ENCODE measurements around the gene PPM1E. TPM values are rescaled to one million over a fixed set of nuclear protein-coding genes. Genes with fewer than 3 reads are reported as not detected.

The PPM1E gene
- total RNA-seq, 1 donor from 2014 or later, result 1.7 TPM

DNA sequence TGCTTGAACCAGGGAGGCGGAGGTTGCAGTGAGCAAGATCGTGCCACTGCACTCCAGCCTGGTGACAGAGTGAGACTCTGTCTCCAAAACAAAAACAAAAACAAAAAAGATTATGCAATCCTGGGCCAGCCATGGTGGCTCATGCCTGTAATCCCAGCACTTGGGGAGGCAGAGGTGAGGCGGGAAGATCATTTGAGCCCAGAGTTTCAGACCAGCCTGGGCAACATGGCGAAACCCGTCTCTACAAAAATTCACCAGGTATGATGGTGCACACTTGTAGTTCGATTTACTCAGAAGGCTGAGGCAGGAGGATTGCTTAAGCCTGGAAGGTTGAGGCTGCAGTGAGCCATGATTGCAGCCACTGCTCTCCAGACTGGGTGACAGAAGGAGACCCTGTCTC lies 109.6 kb downstream of the PPM1E start:
- H3K27me3 Mint-ChIP-seq (ENCODE audit: unreplicated experiment), result peaks cover 4% of the 10 kb centered on the region
- no peaks in the 10 kb centered on the region for H3K9me3 Mint-ChIP-seq (ENCODE audit: unreplicated experiment)
- H3K27ac Mint-ChIP-seq (ENCODE audit: unreplicated experiment), result no peak overlapping the region
- no peaks in the 10 kb centered on the region for H3K4me1 Mint-ChIP-seq (ENCODE audit: unreplicated experiment)
- TF ChIP-seq, protein P1, sequence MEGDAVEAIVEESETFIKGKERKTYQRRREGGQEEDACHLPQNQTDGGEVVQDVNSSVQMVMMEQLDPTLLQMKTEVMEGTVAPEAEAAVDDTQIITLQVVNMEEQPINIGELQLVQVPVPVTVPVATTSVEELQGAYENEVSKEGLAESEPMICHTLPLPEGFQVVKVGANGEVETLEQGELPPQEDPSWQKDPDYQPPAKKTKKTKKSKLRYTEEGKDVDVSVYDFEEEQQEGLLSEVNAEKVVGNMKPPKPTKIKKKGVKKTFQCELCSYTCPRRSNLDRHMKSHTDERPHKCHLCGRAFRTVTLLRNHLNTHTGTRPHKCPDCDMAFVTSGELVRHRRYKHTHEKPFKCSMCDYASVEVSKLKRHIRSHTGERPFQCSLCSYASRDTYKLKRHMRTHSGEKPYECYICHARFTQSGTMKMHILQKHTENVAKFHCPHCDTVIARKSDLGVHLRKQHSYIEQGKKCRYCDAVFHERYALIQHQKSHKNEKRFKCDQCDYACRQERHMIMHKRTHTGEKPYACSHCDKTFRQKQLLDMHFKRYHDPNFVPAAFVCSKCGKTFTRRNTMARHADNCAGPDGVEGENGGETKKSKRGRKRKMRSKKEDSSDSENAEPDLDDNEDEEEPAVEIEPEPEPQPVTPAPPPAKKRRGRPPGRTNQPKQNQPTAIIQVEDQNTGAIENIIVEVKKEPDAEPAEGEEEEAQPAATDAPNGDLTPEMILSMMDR (IDR thresholded peaks at IDR 0.05), result no peak
- H3K4me3 Mint-ChIP-seq (ENCODE audit: unreplicated experiment), result no peak overlapping the region
- no peak for DNase-seq (ENCODE audit: extremely low spot score, unreplicated experiment)
- no peaks in the 10 kb centered on the region for H3K36me3 Mint-ChIP-seq (ENCODE audit: unreplicated experiment)

DNA sequence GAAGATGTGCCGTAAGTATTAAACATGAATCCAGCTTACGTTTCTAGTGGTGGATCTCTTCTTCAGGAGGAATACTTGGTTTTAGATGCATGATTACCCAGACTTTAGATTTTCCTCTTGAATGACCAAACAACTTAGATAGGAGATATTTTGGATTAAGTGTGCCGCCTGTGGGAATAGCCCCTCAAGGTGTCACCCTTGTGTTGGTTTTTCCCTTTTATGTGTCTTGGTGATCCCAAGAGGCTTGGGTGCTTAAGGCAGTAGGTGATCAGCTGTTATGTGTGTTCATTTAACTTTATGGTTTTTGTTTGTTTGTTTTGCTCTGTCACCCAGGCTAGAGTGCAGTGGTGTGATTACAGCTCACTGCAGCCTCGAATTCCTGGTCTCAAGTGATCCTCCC lies 115.1 kb downstream of the PPM1E start:
- no peak overlapping the region for H3K4me3 Mint-ChIP-seq (ENCODE audit: unreplicated experiment)
- no peaks in the 10 kb centered on the region for H3K4me1 Mint-ChIP-seq (ENCODE audit: unreplicated experiment)
- H3K27me3 Mint-ChIP-seq (ENCODE audit: unreplicated experiment), result peaks cover 13% of the 10 kb centered on the region
- no peak for DNase-seq (ENCODE audit: extremely low spot score, unreplicated experiment)
- TF ChIP-seq, protein P1 (IDR thresholded peaks at IDR 0.05), result no peak
- H3K36me3 Mint-ChIP-seq (ENCODE audit: unreplicated experiment), result no peaks in the 10 kb centered on the region
- no peak overlapping the region for H3K27ac Mint-ChIP-seq (ENCODE audit: unreplicated experiment)
- no peaks in the 10 kb centered on the region for H3K9me3 Mint-ChIP-seq (ENCODE audit: unreplicated experiment)

DNA sequence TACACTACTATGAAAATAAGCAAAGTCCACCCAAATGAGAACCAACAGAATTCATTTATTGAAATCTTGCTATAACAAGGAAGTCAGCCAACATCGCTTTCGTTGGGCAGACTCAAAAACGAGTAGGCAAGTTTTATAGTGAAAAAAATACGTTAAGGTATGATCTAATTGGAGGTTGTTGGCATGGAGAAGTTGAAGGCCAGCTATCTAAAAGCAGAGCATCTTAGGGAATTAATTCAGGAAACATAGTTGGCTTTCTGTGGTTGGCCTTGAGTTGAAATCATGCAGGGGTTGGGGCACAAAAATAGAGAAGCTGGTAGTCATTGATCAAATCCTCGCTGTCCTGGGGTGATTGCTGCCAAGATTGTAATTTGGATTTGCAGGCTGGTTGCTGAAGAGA lies 118.3 kb downstream of the PPM1E start:
- peaks cover 13% of the 10 kb centered on the region for H3K27me3 Mint-ChIP-seq (ENCODE audit: unreplicated experiment)
- no peaks in the 10 kb centered on the region for H3K36me3 Mint-ChIP-seq (ENCODE audit: unreplicated experiment)
- no peak overlapping the region for H3K27ac Mint-ChIP-seq (ENCODE audit: unreplicated experiment)
- no peaks in the 10 kb centered on the region for H3K4me1 Mint-ChIP-seq (ENCODE audit: unreplicated experiment)
- TF ChIP-seq, protein P1 (IDR thresholded peaks at IDR 0.05), result no peak
- DNase-seq (ENCODE audit: extremely low spot score, unreplicated experiment), result no peak
- H3K9me3 Mint-ChIP-seq (ENCODE audit: unreplicated experiment), result no peaks in the 10 kb centered on the region
- no peak overlapping the region for H3K4me3 Mint-ChIP-seq (ENCODE audit: unreplicated experiment)

DNA sequence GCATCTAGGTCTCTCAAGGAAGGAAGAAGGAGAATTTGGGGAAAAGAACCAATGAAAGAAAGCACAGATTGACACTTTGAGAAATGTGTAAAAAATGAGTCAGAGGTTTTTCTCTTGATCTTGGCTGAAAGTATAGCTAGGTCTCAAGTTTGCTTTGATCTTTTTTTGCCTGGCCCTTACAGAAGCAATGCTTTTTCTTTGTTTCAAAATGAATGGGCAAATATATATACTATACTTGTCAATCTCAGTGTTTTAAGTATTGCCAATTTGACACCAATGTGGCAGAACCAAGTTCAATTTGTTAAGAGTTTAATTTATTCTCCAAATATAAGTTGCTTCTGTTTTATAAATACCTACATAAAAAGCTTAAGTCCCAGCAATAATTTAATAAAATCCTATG lies 119.6 kb downstream of the PPM1E start:
- Mint-ChIP-seq H3K36me3 (ENCODE audit: unreplicated experiment) (no peaks in the 10 kb centered on the region), H3K4me1 (ENCODE audit: unreplicated experiment) (no peaks in the 10 kb centered on the region), H3K9me3 (ENCODE audit: unreplicated experiment) (no peaks in the 10 kb centered on the region), H3K4me3 (ENCODE audit: unreplicated experiment) (no peak overlapping the region), H3K27me3 (ENCODE audit: unreplicated experiment) (peaks cover 10% of the 10 kb centered on the region), H3K27ac (ENCODE audit: unreplicated experiment) (no peak overlapping the region)
- no peak for DNase-seq (ENCODE audit: extremely low spot score, unreplicated experiment)
- TF ChIP-seq, protein P1 (IDR thresholded peaks at IDR 0.05), result no peak

DNA sequence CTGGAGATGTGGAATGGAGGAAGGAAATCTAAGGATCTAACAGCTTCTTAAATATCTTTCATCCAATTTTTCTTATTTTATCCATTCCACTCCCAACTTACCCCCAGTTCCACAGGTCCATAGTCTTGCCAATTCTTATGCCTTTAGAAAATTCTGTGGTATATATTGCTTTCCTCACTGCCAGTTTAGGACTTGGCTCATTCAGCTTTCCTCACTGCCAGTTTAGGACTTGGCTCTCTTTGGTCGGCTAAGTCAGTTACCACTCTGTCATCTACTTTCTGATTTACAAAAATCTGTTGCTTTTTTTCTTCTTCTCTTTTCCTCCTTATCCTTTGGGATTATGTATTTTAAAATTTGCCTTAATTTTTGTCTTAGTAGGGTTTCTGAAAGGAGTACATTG lies 128.5 kb downstream of the PPM1E start:
- Mint-ChIP-seq H3K27me3 (ENCODE audit: unreplicated experiment) (peaks cover 11% of the 10 kb centered on the region), H3K4me3 (ENCODE audit: unreplicated experiment) (no peak overlapping the region), H3K4me1 (ENCODE audit: unreplicated experiment) (no peaks in the 10 kb centered on the region), H3K36me3 (ENCODE audit: unreplicated experiment) (no peaks in the 10 kb centered on the region), H3K9me3 (ENCODE audit: unreplicated experiment) (no peaks in the 10 kb centered on the region), H3K27ac (ENCODE audit: unreplicated experiment) (no peak overlapping the region)
- no peak for DNase-seq (ENCODE audit: extremely low spot score, unreplicated experiment)
- TF ChIP-seq, protein P1 (IDR thresholded peaks at IDR 0.05), result no peak

All from osteocyte (in vitro differentiated cells).